Left ventricle myocardium inferior (tissue), 1 donor: ENCODE measurements around the gene EPB41. TPM values are rescaled to one million over a fixed set of nuclear protein-coding genes. Genes with fewer than 3 reads are reported as not detected.
A peak's percentile ranks its signal among the peaks of the same experiment; 100 is the strongest.

Experiments
- DNase-seq: peaks from one replicate; pipeline ENCODE4 v3.0.0-alpha.2; 2020
- H3K27ac ChIP-seq: fragments of 200-600 bp; replicated peaks from 2 replicates; pipeline ENCODE4 v1.8.0; 2021
- H3K27me3 ChIP-seq: fragments of 200-600 bp; 2 replicates; pipeline ENCODE4 v1.8.0; 2021; ENCODE audit warnings: low read depth
- H3K36me3 ChIP-seq: fragments of 200-600 bp; 2 replicates; pipeline ENCODE4 v1.8.0; 2021
- H3K4me1 ChIP-seq: fragments of 200-600 bp; 2 replicates; pipeline ENCODE4 v1.8.0; 2021
- H3K4me3 ChIP-seq: fragments of 200-600 bp; 2 replicates; pipeline ENCODE4 v1.8.0; 2021; ENCODE audit warnings: mild to moderate bottlenecking, moderate library complexity
- H3K9me3 ChIP-seq: fragments of 200-600 bp; replicated peaks from 2 replicates; pipeline ENCODE4 v1.8.0; 2021
- CTCF ChIP-seq: fragments of 200-600 bp; IDR thresholded peaks from 2 replicates; pipeline ENCODE4 v1.8.0; 2021; ENCODE audit warnings: antibody characterized with exemption, mild to moderate bottlenecking, borderline replicate concordance
- intact Hi-C: fragments of 100-400 bp; cut with micrococcal nuclease; formaldehyde crosslinking; loops from one replicate; pipeline ENCODE4 v1.11.0; 2022
- total RNA-seq: library from RNA; stranded (reverse); fragmentation: NEBNext Ultra II Directional; extraction: Animal tissue kit (Norgen Biotek cat#: 25700); gene quantifications from one replicate; pipeline ENCODE4 v1.2.1, GENCODE V29; 2021
- donor health status: DM: no; HTN: yes; CAD: no; lungs with severe emphysema.

The EPB41 gene
- total RNA-seq, 1 donor from 2014 or later: 23.4 TPM

GRCh38 chr1:29162476-29163138, 248.2 kb downstream of the EPB41 start:
- peak; percentile 35 for DNase-seq
- no peak for TF ChIP-seq CTCF
- no peak overlapping the region for H3K4me3 ChIP-seq
- H3K27ac ChIP-seq: no peak overlapping the region
- H3K4me1 ChIP-seq: peaks cover 74% of the 10 kb centered on the region
- H3K36me3 ChIP-seq: peaks cover 60% of the 10 kb centered on the region
- intact Hi-C loops: no loop called here
- H3K9me3 ChIP-seq: no peaks in the 10 kb centered on the region
- H3K27me3 ChIP-seq: no peaks in the 10 kb centered on the region

GRCh38 chr1:29164588-29164987, 250.2 kb downstream of the EPB41 start:
- Histone ChIP-seq H3K4me3 (no peak overlapping the region), H3K27me3 (no peaks in the 10 kb centered on the region), H3K36me3 (peaks cover 45% of the 10 kb centered on the region), H3K4me1 (peaks cover 83% of the 10 kb centered on the region), H3K9me3 (no peaks in the 10 kb centered on the region), H3K27ac (no peak overlapping the region)
- no peak for TF ChIP-seq CTCF
- no peak for DNase-seq
- intact Hi-C loops: no loop called here

- TF ChIP-seq CTCF: no peak
- intact Hi-C loops: no loop called here
- Histone ChIP-seq H3K36me3 (peaks cover 32% of the 10 kb centered on the region), H3K4me3 (no peak overlapping the region), H3K4me1 (peaks cover 83% of the 10 kb centered on the region), H3K9me3 (no peaks in the 10 kb centered on the region), H3K27me3 (no peaks in the 10 kb centered on the region), H3K27ac (no peak overlapping the region)
- no peak for DNase-seq
Observed at GRCh38 chr1:29166291-29166878, 252.0 kb downstream of the EPB41 start.

GRCh38 chr1:29167904-29168303, 253.5 kb downstream of the EPB41 start:
- DNase-seq: no peak
- H3K27me3 ChIP-seq: no peaks in the 10 kb centered on the region
- peaks cover 35% of the 10 kb centered on the region for H3K36me3 ChIP-seq
- H3K27ac ChIP-seq: no peak overlapping the region
- peaks cover 83% of the 10 kb centered on the region for H3K4me1 ChIP-seq
- H3K9me3 ChIP-seq: no peaks in the 10 kb centered on the region
- H3K4me3 ChIP-seq: no peak overlapping the region
- intact Hi-C loops: no loop called here
- no peak for TF ChIP-seq CTCF

Other genes with a start within 250 kb of the EPB41 start
- 6.2 TPM for gene GMEB1, start 245.8 kb upstream of the EPB41 start, total RNA-seq
- gene YTHDF2, start 177.6 kb upstream of the EPB41 start, total RNA-seq: 32.1 TPM
- gene OPRD1, start 102.4 kb upstream of the EPB41 start, total RNA-seq: not detected
- gene TMEM200B, start 209.3 kb downstream of the EPB41 start, total RNA-seq: 1.6 TPM